HG03066 (cell line): ENCODE measurements around the gene HOXB13.

Source experiments
- ATAC-seq: cut with Tn5 transposase; IDR thresholded peaks from one replicate; pipeline ENCODE4 v1.9.1; 2021; ENCODE audit warnings: low read depth; ENCODE audit not compliant: unreplicated experiment

HOXB13 gene

DNA sequence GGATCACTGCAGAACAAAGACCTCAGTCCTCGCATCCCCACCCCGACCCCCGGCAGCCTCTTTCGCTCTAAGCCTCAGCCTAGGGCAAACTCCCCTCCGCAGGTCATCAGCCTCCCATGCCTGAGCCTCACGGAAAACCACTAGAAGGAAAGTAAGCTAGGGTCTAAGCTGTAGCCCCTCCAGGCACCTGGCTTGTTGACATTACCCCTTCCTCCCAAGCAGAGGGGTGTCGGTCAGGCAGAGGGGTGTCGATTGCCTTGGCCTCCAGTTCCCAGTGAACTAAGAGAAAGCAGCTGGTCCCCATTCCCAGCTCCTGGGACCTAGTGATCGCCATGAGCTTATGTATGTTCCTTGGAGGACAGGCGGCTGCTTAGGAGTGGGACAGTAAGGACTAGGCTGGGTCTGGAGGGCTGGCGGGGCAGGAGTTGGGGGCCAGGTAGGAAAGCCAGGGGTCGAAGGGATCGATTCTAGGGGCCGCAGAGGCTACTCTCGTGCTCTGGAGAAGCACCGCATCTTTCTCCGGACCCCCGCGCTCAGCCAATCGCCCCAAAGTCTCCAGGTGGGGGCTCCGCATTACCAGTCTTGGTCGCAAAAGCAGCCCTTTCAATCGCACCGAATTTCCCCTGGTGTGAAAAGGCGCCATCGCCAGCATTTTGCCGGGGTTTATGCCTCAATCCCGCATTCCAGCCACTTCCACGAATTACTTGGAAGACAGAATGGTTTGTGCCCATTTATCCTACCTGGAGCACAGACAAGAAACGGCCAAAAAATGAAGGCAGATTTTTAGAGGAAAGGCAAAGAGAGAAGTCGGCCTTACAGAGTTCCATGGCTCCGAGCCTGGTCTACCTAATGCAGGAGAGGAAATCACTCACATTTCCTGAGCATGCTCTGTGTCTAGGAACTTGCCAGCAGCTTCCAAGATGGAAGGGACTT, 21.3 kb upstream of the HOXB13 start:
- ATAC-seq, result no peak

DNA sequence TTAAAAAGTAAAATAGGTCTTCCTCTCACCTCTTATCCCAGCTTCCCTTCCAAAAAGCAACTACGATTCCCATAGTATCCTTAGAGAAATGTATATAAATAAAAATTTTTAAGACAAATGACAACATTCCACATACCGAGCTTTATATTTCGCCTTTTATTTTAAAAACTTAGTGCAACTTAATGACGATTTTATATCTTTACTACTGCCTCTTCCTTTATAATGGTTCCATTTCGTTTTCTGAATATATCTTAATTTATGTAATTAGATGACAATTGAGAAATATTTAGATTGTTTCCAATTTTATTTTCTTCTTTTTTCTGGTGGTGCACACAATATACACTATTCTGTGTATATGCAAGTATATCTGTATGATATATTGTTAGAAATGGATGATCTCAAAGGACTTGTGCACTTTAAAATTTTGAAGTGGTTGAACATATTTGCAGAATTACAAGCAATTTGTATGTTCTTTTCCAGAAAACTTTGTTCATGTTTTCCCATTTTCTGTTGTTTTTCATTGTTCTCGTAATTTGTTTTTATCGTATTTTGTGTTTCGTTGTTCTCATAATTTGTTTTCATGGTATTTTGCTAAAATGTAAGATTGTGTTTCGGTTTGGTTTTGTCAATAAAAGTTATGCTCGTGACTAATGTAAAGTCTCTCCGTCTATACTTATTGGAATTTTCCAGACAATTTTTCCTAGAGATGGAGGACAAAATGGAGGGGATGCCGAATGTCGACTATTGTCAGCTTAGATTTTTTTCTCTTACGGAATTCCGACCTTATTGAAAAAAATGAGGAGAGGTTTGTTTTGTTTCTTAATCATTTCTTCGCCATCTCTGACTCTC, 20.4 kb upstream of the HOXB13 start:
- no peak for ATAC-seq

DNA sequence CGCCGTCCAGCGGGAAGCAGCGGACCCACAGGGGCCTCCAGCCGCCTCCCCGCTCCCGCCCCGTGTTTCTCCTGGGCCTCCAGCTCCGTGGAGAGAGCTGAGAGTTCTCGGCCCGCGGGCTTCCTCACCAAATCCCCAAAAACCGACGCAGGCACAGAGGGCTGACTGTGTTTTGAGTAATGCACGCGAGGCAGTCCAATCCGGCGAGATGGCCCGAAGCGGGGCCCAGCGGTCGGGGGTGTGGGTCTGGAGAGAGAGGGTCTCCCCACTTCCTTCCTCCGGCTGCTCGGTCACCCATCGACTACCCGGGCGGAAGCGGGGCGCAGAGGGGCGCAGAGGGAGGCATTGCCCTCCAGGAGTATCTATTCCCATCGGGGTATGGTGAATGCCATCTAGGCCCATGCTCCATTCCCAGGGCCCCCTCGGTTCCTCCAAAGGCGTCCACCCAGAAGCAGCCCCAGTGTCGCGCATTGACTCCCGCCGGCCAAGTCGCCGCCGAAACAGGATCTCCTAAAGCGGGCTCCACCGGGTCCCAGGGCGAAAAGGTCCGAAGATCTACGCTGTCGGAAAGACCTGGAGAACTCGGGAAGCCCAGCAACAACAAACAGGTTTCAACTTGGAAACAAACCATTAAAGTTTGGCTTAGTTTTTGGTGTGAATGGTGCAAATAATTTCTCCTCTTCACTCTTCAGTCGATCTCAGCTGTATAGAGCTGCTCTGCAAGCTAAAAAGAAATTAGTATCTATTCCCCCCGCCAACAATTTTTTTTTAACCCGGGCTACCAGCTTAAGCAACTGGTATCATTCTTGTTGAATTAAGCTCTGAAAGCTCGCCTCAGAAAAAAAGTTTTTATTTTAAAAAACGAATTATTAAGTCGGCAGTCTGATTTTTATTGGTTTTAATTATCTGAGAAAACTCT, 19.2 kb upstream of the HOXB13 start:
- ATAC-seq, result no peak

DNA sequence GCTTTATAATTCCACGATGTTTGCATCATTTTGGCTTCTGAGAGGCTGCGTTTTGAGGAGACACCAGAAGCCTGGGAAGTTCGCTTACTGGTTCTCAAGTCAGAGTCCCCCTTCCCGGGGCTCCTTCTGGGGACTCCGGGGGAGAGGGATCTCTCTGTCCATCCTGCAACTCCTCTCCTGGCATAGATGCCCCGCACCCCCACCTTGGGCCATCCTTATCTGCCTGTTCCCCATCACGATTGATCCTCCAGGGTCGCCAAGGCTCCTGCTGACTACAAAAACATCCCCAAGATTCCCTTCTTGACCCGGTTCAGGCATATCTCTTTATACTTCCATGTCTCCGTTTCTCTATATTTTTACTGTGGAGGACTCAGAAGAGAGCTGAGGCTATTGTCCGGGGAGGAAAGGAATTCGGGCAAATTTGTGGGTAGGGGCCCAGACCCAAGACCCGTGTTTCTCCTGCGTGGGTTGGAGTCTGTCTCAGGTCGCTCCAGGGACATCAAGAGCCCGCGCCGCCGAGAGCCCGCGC, 18.4 kb upstream of the HOXB13 start:
- no peak for ATAC-seq

DNA sequence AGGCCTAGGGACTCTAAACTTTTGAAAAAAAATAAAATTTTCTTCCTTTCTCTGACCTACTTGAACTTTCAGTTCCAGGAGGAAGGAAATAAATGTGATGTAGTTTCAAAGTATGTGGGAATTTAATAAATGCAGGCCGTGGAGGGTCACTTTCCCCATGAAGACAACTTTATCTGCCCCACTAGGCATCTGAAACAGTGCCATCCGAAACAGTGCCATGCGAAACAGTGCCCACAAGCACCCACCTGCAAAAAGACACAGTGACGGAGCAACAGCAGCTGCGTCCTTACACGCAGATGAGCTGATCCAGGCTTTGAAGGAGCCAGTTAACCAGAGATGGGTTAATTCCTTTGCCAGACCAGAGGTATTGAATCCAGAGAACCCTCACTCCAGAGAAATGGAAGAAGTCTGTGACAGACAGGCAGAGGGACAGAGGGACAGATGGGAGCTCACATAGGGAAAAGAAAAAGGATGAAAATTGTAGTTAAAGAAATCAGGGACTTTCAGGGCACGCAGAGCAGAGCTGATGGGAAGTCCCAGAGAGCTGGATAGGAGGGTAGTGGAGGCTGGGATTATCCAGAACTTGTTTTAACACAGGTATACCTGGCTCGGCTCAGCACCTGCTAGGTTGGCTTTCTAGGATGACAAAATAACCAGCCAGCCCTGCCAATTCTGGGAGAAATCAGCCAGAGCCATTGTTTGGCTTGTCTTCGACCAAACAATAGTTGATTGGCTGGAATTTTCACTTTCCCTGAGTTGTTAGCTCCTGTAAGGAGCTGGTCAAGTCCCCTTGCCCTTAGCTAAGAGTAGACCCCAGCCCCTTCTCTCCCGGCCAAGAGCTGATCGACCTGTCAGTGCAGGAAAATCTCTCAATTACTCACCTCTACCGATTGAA, 17.1 kb upstream of the HOXB13 start:
- ATAC-seq, result no peak

DNA sequence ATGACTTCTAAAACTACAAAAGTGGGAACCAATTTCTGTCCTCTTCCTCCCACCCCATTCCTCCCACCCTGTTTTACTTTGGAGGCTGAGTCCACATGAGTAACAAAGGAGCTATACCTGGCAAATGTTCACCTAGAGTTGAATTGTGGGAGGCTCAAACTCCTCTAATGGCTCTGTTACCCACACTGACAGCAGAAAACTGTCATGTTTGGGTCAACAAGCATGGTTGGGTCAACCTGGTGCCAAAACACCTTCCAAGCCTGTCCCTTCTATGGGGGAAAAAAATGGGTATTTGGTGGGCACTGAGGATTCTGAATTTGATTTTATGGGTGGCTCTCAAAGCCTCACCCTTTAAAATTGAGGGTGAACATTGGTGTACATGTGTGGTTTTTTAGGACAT, 12.0 kb upstream of the HOXB13 start:
- no peak for ATAC-seq

DNA sequence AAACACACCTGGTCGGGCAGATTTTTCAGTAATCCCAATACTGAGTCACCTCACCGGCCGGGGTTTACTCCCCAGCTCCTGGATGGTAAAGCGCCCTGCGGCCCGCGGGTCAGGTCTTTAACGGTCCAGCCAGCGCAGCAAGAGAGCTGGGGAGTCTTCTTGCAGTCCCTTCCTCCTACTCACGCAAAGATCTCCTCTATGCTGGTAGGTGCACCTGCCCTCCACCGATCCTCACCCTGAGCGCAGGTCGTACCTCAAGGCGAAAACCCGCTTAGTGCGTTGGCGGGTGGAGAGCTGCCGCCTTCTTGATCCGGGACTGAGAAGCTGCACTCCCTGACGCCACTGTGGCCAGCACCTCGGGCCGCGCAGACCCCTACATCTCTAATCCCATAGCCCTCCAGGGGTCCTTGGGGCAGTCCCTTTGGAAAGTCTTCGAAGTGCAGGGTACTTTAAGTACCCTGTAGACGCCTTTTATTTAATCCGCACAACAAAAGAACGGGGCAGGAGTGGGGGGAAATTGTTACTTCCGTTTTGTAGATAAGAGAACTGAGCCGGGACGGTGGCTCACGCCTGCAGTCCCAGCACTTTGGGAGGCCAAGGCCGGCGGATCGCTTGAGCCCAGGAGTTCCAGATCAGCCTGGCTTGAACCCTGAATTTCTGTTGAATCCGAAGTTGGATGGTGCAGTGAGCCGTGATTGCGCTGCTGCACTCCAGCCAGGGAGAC, 10.4 kb upstream of the HOXB13 start:
- no peak for ATAC-seq

DNA sequence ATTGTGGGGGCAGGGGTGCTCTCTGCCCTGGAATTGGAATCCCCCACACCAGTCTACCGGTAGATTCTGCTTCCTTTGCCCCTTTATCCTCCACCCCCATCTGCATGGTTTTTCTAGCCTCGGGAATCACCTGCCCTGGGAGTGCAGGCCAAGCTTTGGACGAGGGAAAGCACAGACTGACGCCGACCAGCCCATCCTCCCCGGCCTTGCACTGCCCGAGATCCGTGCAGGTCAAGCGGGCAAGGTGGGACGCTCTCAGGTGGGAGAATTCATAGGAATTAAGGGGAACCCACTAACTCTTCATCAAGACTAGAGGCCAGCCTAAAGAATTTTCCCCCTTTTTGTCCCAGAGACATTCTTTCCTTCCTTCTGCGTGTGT, 9.9 kb upstream of the HOXB13 start:
- ATAC-seq, result no peak

DNA sequence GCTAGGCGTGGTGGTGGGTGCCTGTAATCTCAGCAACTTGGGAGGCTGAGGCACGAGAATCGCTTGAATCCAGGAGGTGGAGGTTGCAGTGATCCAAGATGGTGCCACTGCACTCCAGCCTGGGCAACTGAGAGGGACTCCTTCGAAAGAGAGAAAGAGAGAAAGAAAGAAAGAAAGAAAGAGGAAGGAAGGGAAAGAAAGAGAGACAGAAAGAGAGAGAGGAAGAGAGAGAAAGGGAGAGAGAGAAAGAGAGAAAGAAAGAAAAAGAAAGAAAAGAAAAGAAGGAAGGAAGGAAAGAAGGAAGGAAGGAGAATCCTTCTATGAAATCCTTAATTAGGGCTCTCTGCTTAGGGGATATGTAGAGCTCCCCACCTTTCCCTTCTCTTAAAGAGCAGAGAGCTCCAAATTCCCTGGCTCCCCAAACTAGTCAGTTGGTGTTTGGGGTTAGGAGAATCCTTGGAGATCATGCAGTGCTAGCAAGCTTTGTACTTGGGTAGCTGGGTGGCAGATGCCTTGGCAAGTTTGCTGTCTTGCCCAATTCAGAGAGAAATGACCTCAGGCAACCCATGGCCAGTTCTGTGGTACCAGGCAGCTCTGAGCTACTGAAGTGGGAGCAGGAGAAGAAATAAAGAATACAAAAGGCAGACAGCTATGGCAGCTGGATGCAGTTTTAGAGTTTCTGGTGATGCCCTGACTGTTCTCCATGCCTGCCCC, 8.9 kb upstream of the HOXB13 start:
- ATAC-seq, result no peak

DNA sequence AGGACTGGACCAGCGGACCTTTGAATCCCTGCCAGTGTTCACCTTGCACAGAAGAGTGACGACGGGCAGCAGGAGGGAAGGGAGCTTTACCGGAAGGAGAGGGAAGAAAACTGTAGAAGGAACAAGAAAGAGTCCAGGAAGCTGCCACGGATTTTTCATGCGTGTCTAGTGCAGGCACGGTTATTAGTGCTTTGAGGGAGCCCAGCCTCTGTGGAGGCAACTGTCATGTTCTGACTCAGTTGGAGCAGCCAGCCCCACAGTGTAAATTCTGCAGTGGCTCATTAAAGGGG, 6.5 kb upstream of the HOXB13 start:
- ATAC-seq, result no peak

DNA sequence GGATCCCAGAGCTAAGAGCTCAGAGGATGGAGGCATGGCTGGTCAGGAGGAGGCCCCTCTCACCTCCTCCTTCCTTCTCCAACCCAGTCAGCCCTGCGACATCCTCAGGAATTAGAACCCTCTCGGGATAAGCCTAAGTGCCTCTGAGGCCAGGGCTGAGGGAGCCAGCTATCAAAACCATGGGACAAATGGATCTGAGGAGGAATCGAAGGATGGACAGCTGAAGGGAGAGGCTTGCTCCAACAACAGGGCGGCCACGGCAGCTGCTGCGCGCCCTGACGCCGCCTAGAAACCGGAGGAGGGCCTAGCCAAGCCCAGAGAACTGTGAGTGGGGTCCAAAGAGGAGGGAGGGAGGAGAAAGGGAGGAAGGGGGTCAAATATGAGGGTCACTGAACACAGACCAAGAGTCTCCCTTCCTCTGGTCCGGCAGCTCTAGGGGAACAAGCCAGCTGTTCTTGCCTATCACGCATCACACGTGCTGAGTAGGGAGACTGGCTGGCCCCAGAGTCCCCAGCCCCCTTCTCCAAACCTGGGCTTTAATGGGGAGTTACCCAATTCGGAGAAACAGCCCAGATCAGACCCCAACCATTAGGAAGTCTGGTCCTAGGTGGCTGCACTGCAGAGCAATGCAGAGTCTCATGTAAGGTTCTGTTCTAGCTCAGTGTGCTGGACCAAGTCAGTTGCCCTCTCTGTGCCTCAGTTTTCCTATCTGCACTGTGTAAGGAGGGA, 5.9 kb upstream of the HOXB13 start:
- ATAC-seq, result no peak

DNA sequence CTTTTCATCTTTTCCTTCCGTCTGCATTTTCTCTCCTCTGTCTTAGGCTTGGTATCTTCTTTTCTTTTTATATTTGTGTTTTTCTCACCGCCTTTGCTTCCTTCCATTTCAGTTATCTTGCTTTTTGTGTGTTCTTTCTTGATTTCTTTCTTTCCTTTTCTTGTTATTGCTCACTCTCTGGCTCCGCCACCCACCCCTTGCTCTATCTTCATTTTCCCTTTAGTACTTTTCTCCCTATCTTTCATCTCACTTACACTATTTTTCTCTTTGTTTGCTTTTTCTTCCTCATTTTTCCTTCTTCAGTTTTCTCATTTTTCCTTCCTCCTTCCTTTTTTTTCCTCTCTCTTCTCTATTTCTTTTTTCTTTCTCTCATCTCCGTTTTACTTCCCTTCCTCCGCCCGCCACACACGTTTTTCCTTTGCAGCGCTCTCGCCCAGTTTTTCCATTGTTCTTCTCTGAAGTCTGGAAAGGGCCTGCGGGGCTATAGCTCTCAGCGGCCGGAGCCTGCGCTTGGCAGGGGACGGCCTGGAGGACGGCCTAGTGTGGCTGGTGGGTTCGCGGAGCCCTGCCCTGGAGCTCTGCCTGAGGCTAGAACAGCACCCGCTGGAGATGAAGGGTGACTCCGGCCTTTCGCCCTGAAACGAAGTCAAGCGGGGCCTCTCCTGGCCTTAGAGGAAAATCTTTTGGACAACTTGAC, 5.2 kb upstream of the HOXB13 start:
- ATAC-seq, result no peak

DNA sequence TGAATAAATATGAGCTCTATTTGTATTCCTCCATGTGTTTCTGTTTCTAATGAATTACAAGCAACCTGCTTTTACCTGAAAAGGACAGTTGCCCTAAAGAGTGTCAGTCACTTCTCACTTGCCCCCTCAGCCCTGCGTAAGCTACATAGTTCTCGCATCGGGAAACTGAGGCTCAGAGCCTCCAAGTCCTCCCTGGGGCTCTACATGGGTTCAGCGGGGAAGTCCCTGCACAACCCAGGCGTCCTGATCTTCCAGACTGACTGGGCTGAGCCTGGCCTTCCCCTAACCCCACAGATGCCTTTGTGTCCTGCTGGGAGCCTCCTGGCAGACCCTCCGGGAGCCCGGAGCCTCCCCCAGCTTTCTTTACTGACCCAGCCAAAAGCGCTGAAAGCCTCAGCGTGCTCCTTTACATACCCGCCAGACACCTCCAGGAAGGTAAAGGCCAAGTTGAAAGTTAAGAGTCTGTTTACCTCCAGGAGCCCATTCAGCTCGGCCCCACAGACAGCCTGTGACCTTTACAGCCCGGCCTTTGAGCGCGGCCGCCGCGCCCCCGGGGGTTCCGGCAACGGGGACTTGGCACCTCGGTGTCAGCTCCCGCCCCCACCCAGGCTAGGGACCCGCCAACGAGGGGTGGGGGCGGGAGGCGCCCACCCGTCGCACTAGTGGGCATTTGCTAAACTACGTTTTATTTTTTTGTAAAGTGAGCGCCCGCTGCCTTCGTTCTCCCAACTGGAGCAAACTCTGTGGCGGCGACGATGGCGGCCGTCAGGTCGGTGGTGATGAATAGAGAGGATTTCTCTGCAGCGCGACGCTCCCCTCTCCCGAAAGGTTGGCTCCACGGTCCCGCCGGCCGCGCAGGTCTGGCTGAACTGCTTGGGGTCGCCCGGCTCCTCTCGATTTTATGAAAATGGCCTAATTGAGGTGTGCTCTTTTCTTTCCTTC, 4.4 kb upstream of the HOXB13 start:
- no peak for ATAC-seq

DNA sequence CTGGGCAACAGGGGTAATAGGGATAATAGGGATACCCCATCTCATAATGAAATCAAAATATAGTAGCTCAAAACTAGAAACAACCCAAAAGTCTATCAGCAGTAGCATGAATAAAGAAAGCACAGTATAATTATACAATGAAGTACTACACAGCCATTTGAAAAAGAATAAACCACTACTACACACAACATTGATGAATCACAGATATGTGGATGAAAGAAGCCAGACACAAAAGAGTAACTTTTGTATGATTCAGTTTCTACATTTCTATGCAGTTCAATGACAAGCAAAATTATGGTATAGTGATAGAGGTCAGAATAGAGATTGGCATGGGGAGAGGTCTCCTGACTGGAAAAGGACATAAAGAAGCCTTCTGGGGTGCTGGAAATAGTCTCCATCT, 2.8 kb upstream of the HOXB13 start:
- no peak for ATAC-seq

DNA sequence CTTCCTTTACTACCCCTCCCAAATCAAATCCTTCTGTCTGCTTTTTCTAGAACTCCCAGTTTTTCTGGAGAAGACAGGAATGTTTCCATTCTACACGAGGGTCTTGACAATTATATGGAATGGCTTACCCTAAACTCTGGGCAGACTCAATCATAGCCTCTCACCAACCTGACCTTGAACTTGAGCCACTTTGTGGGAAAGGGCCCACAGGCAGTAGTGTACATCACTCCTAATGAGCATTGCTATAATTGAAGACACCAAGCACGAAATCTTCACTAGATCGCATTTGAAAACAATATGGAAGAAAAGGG, 1.6 kb upstream of the HOXB13 start:
- no peak for ATAC-seq
